Transverse colon (tissue), 3 donors: ENCODE results near the gene ZDHHC22.

ENCODE experiments used
- POLR2A ChIP-seq: fragments of 450-650 bp; IDR thresholded peaks from one replicate; pipeline ENCODE4 v1.6.1; 2016; ENCODE audit warnings: antibody characterized with exemption, mild to moderate bottlenecking, moderate library complexity
- TF ChIP-seq, protein P1 (sequence below), 5 experiments: fragments of 200-600 bp in 3 of 5; fragments of 450-650 bp in 2 of 5; sonication (generic) in 3 of 5; IDR thresholded peaks; 1 replicate in 2 of 5; 2 replicates in 3 of 5; pipeline ENCODE4 v1.5.1; 2016 to 2017; ENCODE audit warnings: antibody characterized with exemption in 5 of 5, inconsistent platforms in 3 of 5, mild to moderate bottlenecking in 2 of 5, moderate library complexity in 1 of 5

DNA sequence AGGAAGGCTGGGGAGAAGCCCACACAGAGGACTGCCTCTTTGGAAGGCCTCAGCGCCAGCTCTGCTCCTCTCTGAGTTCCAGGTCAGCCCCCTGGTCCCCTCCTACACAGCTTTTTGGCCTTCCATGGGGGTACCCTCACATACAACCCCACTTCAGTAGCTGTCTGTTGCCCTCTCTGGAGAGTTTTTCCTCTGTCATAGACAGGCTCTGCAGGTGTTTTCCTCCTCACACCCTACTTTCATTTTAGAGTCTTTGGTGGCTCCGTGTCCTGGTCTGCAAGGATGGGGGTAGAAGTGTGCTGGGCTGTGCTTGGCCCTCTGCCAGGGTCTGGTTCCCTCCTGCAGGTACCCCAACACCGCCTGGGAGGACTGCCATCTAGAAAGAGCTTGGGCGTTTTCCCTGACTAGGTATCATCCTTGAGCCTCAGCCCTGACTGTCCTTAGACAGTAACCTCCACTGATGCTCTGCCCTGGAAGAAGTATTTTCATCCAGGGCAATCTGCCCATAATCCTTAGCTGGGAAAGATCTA, 15.1 kb downstream of the ZDHHC22 start:
- no peak for TF ChIP-seq POLR2A
- TF ChIP-seq, protein P1, sequence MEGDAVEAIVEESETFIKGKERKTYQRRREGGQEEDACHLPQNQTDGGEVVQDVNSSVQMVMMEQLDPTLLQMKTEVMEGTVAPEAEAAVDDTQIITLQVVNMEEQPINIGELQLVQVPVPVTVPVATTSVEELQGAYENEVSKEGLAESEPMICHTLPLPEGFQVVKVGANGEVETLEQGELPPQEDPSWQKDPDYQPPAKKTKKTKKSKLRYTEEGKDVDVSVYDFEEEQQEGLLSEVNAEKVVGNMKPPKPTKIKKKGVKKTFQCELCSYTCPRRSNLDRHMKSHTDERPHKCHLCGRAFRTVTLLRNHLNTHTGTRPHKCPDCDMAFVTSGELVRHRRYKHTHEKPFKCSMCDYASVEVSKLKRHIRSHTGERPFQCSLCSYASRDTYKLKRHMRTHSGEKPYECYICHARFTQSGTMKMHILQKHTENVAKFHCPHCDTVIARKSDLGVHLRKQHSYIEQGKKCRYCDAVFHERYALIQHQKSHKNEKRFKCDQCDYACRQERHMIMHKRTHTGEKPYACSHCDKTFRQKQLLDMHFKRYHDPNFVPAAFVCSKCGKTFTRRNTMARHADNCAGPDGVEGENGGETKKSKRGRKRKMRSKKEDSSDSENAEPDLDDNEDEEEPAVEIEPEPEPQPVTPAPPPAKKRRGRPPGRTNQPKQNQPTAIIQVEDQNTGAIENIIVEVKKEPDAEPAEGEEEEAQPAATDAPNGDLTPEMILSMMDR (IDR thresholded peaks at IDR 0.05): no peak
